Lung (tissue), 12 donors: Measurements from ENCODE around the gene DPYSL3. TPM values are rescaled to one million over a fixed set of nuclear protein-coding genes. Genes with fewer than 3 reads are reported as not detected.

Experiments
- ATAC-seq: fragments of 200-7000 bp; cut with Tn5 transposase; one replicate; pipeline ENCODE4 v1.9.1; 2020; ENCODE audit warnings: moderate number of reproducible peaks; ENCODE audit not compliant: insufficient read depth, low FRiP score
- DNase-seq, 3 donors: peaks; one replicate each; pipeline ENCODE4 v3.0.0-alpha.2; 2013 to 2017
- H3K27ac ChIP-seq, 2 donors: one replicate each; pipeline ENCODE4 v1.5.1; 2013; ENCODE audit warnings: mild to moderate bottlenecking in 2 of 2, moderate library complexity in 2 of 2, control low read depth in 1 of 2, inconsistent platforms in 1 of 2, low read depth in 1 of 2, low read length in 1 of 2
- H3K27me3 ChIP-seq, 3 donors: one replicate each; pipeline ENCODE4 v1.5.1; 2013; ENCODE audit warnings: low read length in 2 of 3; ENCODE audit not compliant: control insufficient read depth in 3 of 3, insufficient read depth in 3 of 3
- H3K36me3 ChIP-seq, 4 donors: one replicate each; pipeline ENCODE4 v1.5.1; 2013; ENCODE audit warnings: low read length in 4 of 4, mild to moderate bottlenecking in 1 of 4, moderate library complexity in 1 of 4; ENCODE audit not compliant: control insufficient read depth in 4 of 4, insufficient read depth in 4 of 4
- H3K4me1 ChIP-seq, 5 donors: one replicate each; pipeline ENCODE4 v1.5.1; 2013; ENCODE audit warnings: low read length in 5 of 5, mild to moderate bottlenecking in 2 of 5, moderate library complexity in 1 of 5; ENCODE audit not compliant: control insufficient read depth in 5 of 5, insufficient read depth in 5 of 5
- H3K4me3 ChIP-seq: one replicate; pipeline ENCODE4 v1.5.1; 2013; ENCODE audit warnings: mild to moderate bottlenecking, control low read depth, moderate library complexity
- H3K9ac ChIP-seq, 2 donors: one replicate each; pipeline ENCODE4 v1.5.1; 2013; ENCODE audit warnings: low read length in 2 of 2, control low read depth in 1 of 2; ENCODE audit not compliant: insufficient read depth in 1 of 2
- H3K9me3 ChIP-seq, 4 donors: one replicate each; pipeline ENCODE4 v1.5.1; 2013; ENCODE audit warnings: low read length in 3 of 4, mild to moderate bottlenecking in 1 of 4, moderate library complexity in 1 of 4; ENCODE audit not compliant: control insufficient read depth in 4 of 4, insufficient read depth in 3 of 4
- CTCF ChIP-seq: IDR thresholded peaks from 2 replicates; pipeline ENCODE4 v1.5.1; 2012; ENCODE audit warnings: mild to moderate bottlenecking; ENCODE audit errors: control extremely low read depth, extremely low read depth
- WGBS, 2 donors: extraction: QIAGEN DNeasy Blood & Tissue Kit; methylation state at CpG; one replicate each; pipeline ENCODE4 v1.1.7; 2013; 5-methylcytosine and 5-hydroxymethylcytosine counted together
- polyA plus RNA-seq, 2 donors: library from polyadenylated mRNA; stranded (reverse); fragments of 200-250 nt; gene quantifications; one replicate each; pipeline ENCODE4 v1.2.1, GENCODE V29; 2013
- total RNA-seq, 2 donors: library from RNA; depleted of rRNA in 1 of 2; stranded (reverse); fragments of >200 nt in 1 of 2; gene quantifications; one replicate each; pipeline ENCODE4 v1.2.1, GENCODE V29; 2014 to 2021
- donor health status: control.
- donor health status: control.
- donor health status: Bipolar disorder and iron deficiency.
- donor health status: healthy.
- donor health status: DM: yes; HTN: yes; CAD: no.

DPYSL3 gene
- total and polyA plus RNA-seq, 4 donors, result 13.8 to 112 (median 43.7) TPM

- H3K4me1 ChIP-seq, result peaks cover 0 to 14% (median 6%) of the 10 kb centered on the region in 5 donors
- H3K27me3 ChIP-seq, result no peaks in the 10 kb centered on the region
- H3K4me3 ChIP-seq, result no peak overlapping the region
- no peak overlapping the region for H3K9ac ChIP-seq
- H3K9me3 ChIP-seq, result no peaks in the 10 kb centered on the region
- no peak overlapping the region for H3K27ac ChIP-seq
- TF ChIP-seq CTCF, result no peak
- no peaks in the 10 kb centered on the region for H3K36me3 ChIP-seq
- WGBS, 2 donors, result 51 to 67% methylated on average over 1 of the region's 1 CpG
- no peak for ATAC-seq
- DNase-seq, result peak in 2 of 3 donors; percentile 21 to 39
Observed at GRCh38 chr5:147551677-147552076, 41.8 kb upstream of the DPYSL3 start.

- DNase-seq (no peak), ATAC-seq (peak; percentile 73)
- H3K27ac ChIP-seq, result no peak overlapping the region
- H3K36me3 ChIP-seq, result no peaks in the 10 kb centered on the region
- H3K4me3 ChIP-seq, result no peak overlapping the region
- peaks cover 0 to 6% (median 0%) of the 10 kb centered on the region in 5 donors for H3K4me1 ChIP-seq
- H3K27me3 ChIP-seq, result no peaks in the 10 kb centered on the region
- no peaks in the 10 kb centered on the region for H3K9me3 ChIP-seq
- no peak overlapping the region for H3K9ac ChIP-seq
- TF ChIP-seq CTCF, result no peak
- WGBS, 2 donors, result 55 to 75% methylated on average over 3 of the region's 3 CpGs
Observed at GRCh38 chr5:147547730-147548129, 37.9 kb upstream of the DPYSL3 start.

GRCh38 chr5:147544556-147544955 lies 34.7 kb upstream of the DPYSL3 start:
- WGBS, 2 donors, result 35 to 47% methylated on average over 5 of the region's 5 CpGs
- ATAC-seq, result no peak

More at GRCh38 chr5:147544556-147544955, 34.7 kb upstream of the DPYSL3 start:
- H3K27me3 ChIP-seq, result no peaks in the 10 kb centered on the region
- H3K36me3 ChIP-seq, result no peaks in the 10 kb centered on the region
- no peak overlapping the region for H3K4me3 ChIP-seq
- H3K4me1 ChIP-seq, result no peaks in the 10 kb centered on the region
- no peaks in the 10 kb centered on the region for H3K9me3 ChIP-seq
- no peak overlapping the region for H3K27ac ChIP-seq
- TF ChIP-seq CTCF, result no peak
- no peak overlapping the region for H3K9ac ChIP-seq
- DNase-seq, result peak in 1 of 3 donors; percentile 15
